Fibroblast of lung (primary cell): Measurements from ENCODE around the gene LRRC61. TPM values are rescaled to one million over a fixed set of nuclear protein-coding genes. Genes with fewer than 3 reads are reported as not detected.
"Not testable (repeated sequence)": the region's sequence is repeated elsewhere in the genome, so short reads cannot be mapped to it uniquely, and the experiment has no call there.

Source experiments
- DNase-seq, 2 donors: peaks; one replicate each; pipeline versions ENCODE4 v3.0.0 to v3.0.0-alpha.2; 2010; ENCODE audit warnings: low read depth in 2 of 2
- H2AFZ ChIP-seq: 2 replicates; pipeline ENCODE4 v1.5.1; 2012; ENCODE audit warnings: low read length, control low read depth, inconsistent platforms
- H3K27ac ChIP-seq: 2 replicates; pipeline ENCODE4 v1.5.1; 2011; ENCODE audit warnings: low read length, control low read depth; ENCODE audit not compliant: insufficient read depth
- H3K27me3 ChIP-seq: 2 replicates; pipeline ENCODE4 v1.5.1; 2011; ENCODE audit warnings: mild to moderate bottlenecking, low read length; ENCODE audit not compliant: control insufficient read depth, insufficient read depth
- H3K36me3 ChIP-seq: 2 replicates; pipeline ENCODE4 v1.5.1; 2011; ENCODE audit warnings: low read length; ENCODE audit not compliant: control insufficient read depth, insufficient read depth
- H3K4me1 ChIP-seq: 2 replicates; pipeline ENCODE4 v1.5.1; 2011; ENCODE audit warnings: low read length; ENCODE audit not compliant: control insufficient read depth, insufficient read depth; ENCODE audit errors: extremely low read depth
- H3K4me2 ChIP-seq: 2 replicates; pipeline ENCODE4 v1.5.1; 2011; ENCODE audit warnings: low read length, control low read depth; ENCODE audit not compliant: insufficient read depth; ENCODE audit errors: extremely low read depth
- H3K4me3 ChIP-seq, 4 experiments: fragments of 200-600 bp in 1 of 4; sonication (generic) in 1 of 4; replicated peaks in 1 of 4; 2 replicates each; pipeline ENCODE4 v1.5.1; 2011 to 2016; ENCODE audit warnings: low read length in 4 of 4, low read depth in 3 of 4, mild to moderate bottlenecking in 3 of 4, control low read depth in 2 of 4, inconsistent platforms in 1 of 4, mixed read lengths in 1 of 4; ENCODE audit not compliant: insufficient read depth in 1 of 4; ENCODE audit errors: control extremely low read depth in 1 of 4
- H3K79me2 ChIP-seq: 2 replicates; pipeline ENCODE4 v1.5.1; 2012; ENCODE audit warnings: mild to moderate bottlenecking, low read length, inconsistent platforms; ENCODE audit not compliant: control insufficient read depth, insufficient read depth
- H3K9ac ChIP-seq: 2 replicates; pipeline ENCODE4 v1.5.1; 2011; ENCODE audit warnings: mild to moderate bottlenecking, low read length, control low read depth; ENCODE audit not compliant: insufficient read depth
- H3K9me3 ChIP-seq: 2 replicates; pipeline ENCODE4 v1.5.1; 2012; ENCODE audit warnings: low read depth, low read length; ENCODE audit not compliant: control insufficient read depth, insufficient read depth
- H4K20me1 ChIP-seq: 2 replicates; pipeline ENCODE4 v1.5.1; 2011; ENCODE audit warnings: low read length; ENCODE audit not compliant: control insufficient read depth, insufficient read depth; ENCODE audit errors: extremely low read depth
- CTCF ChIP-seq, 2 donors: IDR thresholded peaks in 1 of 2; conservative IDR thresholded peaks in 1 of 2; 1 replicate in 1 of 2; 2 replicates in 1 of 2; pipeline ENCODE4 v1.5.1; 2011 to 2012; ENCODE audit warnings: low read length in 2 of 2, control low read depth in 1 of 2, inconsistent platforms in 1 of 2, low read depth in 1 of 2, mild to moderate bottlenecking in 1 of 2
- EZH2 ChIP-seq: IDR thresholded peaks from 2 replicates; pipeline ENCODE4 v1.5.1; 2012; ENCODE audit warnings: low read length, control low read depth, mild to moderate bottlenecking; ENCODE audit errors: missing control alignments
- polyA plus RNA-seq, 2 donors: library from polyadenylated mRNA; depleted of rRNA in 1 of 2; stranded (reverse) in 1 of 2; unstranded in 1 of 2; fragments of >200 nt; gene quantifications; 2 replicates each; pipeline ENCODE4 v1.2.1, GENCODE V29; 2011 to 2012; ENCODE audit warnings: missing spikeins in 1 of 2
- total RNA-seq: library from RNA; depleted of rRNA; stranded (reverse); fragments of >200 nt; gene quantifications from 2 replicates; pipeline ENCODE4 v1.2.1, GENCODE V29; 2014

The LRRC61 gene
- total and polyA plus RNA-seq, 2 donors (not counting 1 experiment from before 2014, with no cell fraction given): 0.03 to 0.33 TPM

DNA sequence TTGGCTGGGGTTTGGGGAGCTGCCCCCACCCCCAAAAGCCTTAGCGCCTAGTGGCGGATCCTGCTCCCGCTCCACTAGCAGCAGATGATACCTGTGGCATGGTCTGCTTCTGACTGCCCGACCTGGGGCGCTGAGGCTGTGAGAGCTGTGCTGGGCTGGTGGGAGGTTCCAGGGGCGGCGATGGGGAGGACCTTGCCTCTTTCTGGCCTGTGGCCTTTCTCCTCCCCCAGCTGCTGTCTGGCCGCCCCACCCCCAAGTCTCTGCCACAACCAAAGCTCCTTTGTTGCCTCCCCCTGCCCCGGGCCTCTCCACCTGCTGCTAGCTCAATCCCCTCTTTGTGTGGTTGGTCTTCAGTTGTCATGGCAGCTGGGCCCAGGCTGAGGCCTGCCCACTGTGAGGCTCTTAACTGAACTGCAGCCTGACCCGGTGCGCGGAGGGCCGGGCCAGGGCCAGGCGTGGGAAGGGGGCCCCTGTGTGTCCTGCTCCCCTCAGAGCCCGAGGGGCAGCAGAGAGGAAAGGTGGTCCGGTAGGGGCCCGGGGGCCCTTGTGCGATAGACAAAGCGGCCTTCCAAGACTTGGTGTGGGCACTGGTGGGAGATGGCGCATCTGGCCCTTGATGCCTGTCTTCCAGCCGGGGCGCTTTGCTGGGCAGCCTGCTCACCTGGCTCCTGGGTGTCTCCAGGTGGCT is 60.7 kb downstream of the LRRC61 start:
- Histone ChIP-seq H3K4me1 (peaks cover 11% of the 10 kb centered on the region), H4K20me1 (no peaks in the 10 kb centered on the region), H2AFZ (no peak overlapping the region), H3K9me3 (no peaks in the 10 kb centered on the region), H3K36me3 (no peaks in the 10 kb centered on the region), H3K27me3 (no peaks in the 10 kb centered on the region), H3K79me2 (peaks cover 5% of the 10 kb centered on the region), H3K9ac (no peak overlapping the region), H3K4me2 (no peak overlapping the region), H3K4me3 (no peak overlapping the region), H3K27ac (no peak overlapping the region)
- TF ChIP-seq EZH2: no peak
- no peak for TF ChIP-seq CTCF (conservative IDR thresholded peaks at IDR 0.05 in 1 of 2, IDR thresholded peaks at IDR 0.05 in 1 of 2; ENCODE audit: low read depth in 1 of 2, low read length in 2 of 2)
- no peak for DNase-seq

- Histone ChIP-seq H3K27ac (no peak overlapping the region), H3K27me3 (no peaks in the 10 kb centered on the region), H4K20me1 (no peaks in the 10 kb centered on the region), H3K4me1 (peaks cover 11% of the 10 kb centered on the region), H3K9me3 (no peaks in the 10 kb centered on the region), H2AFZ (no peak overlapping the region), H3K36me3 (no peaks in the 10 kb centered on the region), H3K4me3 (no peak overlapping the region), H3K79me2 (peaks cover 5% of the 10 kb centered on the region), H3K4me2 (no peak overlapping the region), H3K9ac (no peak overlapping the region)
- DNase-seq: no peak
- TF ChIP-seq EZH2 (no peak), CTCF (conservative IDR thresholded peaks at IDR 0.05 in 1 of 2, IDR thresholded peaks at IDR 0.05 in 1 of 2; ENCODE audit: low read depth in 1 of 2, low read length in 2 of 2) (no peak)
Measured at GRCh38 chr7:150384406-150385301, 61.5 kb downstream of the LRRC61 start.

- Histone ChIP-seq H3K9ac (no peak overlapping the region), H2AFZ (no peak overlapping the region), H3K79me2 (peaks cover 5% of the 10 kb centered on the region), H3K4me1 (peaks cover 7% of the 10 kb centered on the region), H3K4me2 (no peak overlapping the region), H3K27me3 (no peaks in the 10 kb centered on the region), H3K27ac (no peak overlapping the region), H3K36me3 (no peaks in the 10 kb centered on the region), H3K4me3 (no peak overlapping the region), H3K9me3 (no peaks in the 10 kb centered on the region), H4K20me1 (no peaks in the 10 kb centered on the region)
- DNase-seq: no peak
- no peak for TF ChIP-seq EZH2
Measured at GRCh38 chr7:150385302-150385723, 62.2 kb downstream of the LRRC61 start.

GRCh38 chr7:150385884-150386283 is 62.7 kb downstream of the LRRC61 start:
- H3K4me1 ChIP-seq, H3K27me3 ChIP-seq, H3K36me3 ChIP-seq, H3K9ac ChIP-seq, H3K79me2 ChIP-seq, H4K20me1 ChIP-seq, H3K9me3 ChIP-seq, H3K4me3 ChIP-seq, H3K4me2 ChIP-seq, H3K27ac ChIP-seq, H2AFZ ChIP-seq, DNase-seq: not testable (repeated sequence)
